Fibroblast of upper back skin (primary cell): ENCODE results near the gene ARG1.
"Not testable (repeated sequence)": the region's sequence is repeated elsewhere in the genome, so short reads cannot be mapped to it uniquely, and the experiment has no call there.

Experiments
- DNase-seq: peaks from one replicate; pipeline ENCODE4 v3.0.0-alpha.2; 2013

The ARG1 gene

GRCh38 chr6:131572686-131573415 lies at the start of gene ARG1:
Gene ARG1 (plus strand): TSS chr6:131573226. CDS start chr6:131573283, 57 bp downstream.
- DNase-seq = no peak

DNA sequence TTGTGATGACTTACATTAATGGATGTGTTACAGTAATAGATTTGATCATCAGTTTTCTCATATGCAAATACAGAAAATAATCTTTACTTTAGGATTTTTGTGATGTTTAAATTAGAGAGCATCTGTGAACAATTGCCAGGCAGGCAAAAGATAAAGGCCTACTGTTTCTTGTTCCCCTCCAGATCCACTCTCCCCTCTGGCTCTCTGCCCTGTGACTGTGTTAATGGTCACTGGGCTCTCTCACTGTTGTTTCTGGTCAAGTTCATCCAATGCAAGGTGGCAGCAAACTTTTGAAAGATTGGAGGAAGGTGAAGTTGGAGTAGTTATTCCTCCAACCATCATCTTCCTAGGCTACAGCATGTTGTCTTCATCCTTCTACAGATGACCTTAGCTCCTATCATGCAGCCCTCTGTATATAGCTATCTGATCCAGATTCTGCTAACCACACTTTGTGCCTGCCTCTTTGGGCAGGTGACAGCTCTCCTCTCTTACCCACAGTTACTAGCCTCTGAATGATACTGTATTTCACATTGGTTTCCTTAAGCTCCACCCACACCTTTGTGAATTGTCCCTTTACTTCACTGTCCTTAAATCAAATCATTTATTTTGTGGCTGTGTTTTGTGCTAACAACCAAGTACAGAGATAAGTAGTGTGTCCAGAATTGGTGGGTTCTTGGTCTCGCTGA lies 48.9 kb upstream of the ARG1 start:
- DNase-seq = no peak

GRCh38 chr6:131524695-131525336 lies 48.2 kb upstream of the ARG1 start:
- no peak for DNase-seq

- not testable (repeated sequence) for DNase-seq
Measured at GRCh38 chr6:131530936-131531335, 42.1 kb upstream of the ARG1 start.

DNA sequence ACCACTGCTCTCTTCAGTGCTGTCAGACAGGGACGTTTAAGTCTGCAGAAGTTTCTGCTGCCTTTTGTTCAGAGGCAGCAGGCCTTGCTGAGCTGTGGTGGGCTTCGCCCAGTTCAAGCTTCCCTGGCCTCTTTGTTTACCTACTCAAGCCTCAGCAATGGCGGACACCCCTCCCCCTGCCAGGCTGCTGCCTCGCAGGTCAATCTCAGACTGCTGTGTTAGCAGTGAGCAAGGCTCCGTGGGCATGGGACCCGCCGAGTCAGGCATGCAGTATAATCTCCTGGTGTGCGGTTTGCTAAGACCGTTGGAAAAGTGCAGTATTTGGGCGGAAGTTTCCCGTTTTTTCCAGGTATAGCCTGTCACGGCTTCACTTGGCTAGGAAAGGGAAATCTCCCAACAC lies 41.3 kb upstream of the ARG1 start:
- not testable (repeated sequence) for DNase-seq

- DNase-seq = no peak
Measured at GRCh38 chr6:131532580-131533039, 40.4 kb upstream of the ARG1 start.

- DNase-seq = not testable (repeated sequence)
Measured at GRCh38 chr6:131538615-131539014, 34.4 kb upstream of the ARG1 start.

DNA sequence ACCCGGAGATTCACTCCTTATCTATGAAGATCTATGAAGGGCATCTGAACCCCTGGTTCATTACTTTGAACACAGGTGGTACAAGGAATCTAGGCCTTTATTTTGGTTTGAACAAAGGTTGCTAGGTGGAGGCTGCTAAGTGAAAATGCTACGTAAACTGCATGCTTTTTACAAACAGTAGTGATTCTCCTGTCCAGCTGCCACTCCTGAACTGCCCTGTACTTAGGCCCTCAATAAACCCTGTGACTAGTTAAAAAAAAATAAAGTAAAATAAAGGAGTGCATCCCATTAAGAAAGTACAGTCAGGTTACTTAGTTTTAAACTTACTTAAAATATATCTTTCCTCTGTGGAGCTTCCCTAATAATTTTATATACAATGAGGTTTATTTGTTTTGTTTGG lies 27.7 kb upstream of the ARG1 start:
- DNase-seq = no peak

DNA sequence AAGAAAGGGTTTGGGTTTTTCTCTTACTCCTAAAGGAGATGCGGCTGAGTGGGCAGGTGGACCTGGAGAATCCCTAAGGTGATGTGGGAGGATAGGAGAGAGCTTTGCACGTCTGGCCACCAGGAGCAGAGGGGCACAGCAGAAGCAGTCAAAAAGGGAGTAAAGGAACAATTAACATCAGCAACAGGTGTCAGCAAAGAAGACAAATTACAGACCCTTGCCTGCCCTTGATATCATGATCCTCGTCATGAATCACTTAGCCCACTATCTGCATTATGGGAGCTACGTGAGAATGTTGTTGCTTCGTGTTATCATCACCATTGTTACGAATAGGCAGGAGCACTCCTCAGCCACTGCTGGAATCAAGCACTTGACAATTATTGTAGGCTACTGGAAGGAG lies 25.5 kb upstream of the ARG1 start:
- no peak for DNase-seq

- DNase-seq = no peak
Measured at GRCh38 chr6:131548441-131548840, 24.6 kb upstream of the ARG1 start.

- no peak for DNase-seq
Measured at GRCh38 chr6:131549811-131550210, 23.2 kb upstream of the ARG1 start.

DNA sequence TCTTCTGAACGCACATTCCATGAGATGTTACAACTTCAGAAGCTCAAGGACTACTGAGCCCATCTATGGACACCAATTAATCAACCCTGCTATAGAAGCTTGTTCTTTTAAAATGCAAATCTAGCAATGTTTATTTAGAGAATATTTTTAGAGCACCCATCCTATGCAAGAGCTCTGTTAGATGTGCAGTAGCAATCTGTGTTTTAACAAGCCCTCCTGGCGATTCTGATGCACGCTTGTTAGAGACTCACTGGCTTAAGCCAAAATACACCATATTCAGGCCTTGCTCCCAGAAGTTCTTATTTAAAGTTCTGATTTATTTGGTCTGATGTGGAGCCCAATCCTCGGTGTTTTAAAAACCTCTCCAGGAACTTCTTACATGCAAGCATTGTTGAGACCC lies 21.1 kb upstream of the ARG1 start:
- DNase-seq = no peak

- no peak for DNase-seq
Measured at GRCh38 chr6:131552572-131552971, 20.5 kb upstream of the ARG1 start.

GRCh38 chr6:131555992-131556391 lies 17.0 kb upstream of the ARG1 start:
- DNase-seq = no peak

GRCh38 chr6:131558922-131559321 lies 14.1 kb upstream of the ARG1 start:
- no peak for DNase-seq

DNA sequence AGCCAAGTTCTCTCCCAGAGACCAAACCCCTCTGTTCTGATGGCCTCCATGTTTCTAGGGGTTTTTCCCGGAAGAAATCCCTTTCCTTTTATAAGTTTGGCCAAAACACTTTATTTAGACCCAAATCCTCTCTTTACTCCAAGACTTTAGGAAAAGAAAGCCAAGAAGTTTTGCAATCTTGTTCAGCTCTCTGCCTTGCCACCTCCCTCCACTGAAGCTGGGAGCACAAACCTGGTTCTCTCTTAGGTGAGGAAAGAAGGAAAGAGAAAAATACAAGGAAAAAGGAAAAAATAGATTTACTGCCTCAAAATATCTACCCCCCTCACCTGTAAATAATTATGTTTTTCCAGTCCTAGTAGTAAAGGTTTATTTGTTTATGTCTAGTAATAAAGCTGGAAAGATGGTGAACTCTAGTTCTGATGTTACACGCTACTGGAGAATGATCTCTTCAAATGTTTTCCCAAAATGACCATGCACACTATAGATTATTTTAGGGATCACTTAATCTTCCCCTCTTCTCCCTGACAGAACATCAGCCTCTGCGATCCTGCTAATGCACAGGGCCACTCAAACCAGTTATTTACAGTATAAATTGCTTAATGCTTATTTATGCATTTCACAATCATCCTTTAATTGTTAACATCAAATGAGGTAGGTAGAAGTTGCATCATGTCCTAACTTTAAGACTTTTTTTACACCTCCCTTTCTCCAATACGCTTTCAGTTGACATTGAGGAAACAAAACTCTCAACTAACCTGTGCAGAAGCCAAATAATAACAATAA lies 10.9 kb upstream of the ARG1 start:
- DNase-seq = no peak

DNA sequence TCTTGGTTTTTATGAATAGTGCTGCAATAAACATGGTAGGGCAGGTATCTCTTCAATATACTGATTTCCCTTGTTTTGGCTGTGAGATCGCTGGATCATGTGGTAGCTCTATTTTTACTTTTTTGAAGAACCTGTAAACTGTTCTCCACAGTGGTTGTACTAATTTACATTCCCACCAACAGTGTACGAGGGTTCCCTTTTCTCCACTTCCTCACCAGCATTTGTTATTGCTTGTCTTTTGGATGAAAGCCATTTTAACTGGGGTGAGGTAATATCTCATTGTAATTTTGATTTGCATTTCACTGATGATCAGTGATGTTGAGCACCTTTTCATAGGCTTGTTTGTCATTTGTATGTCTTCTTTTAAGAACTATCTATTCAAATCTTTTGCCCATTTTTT lies 8.0 kb upstream of the ARG1 start:
- DNase-seq = no peak

DNA sequence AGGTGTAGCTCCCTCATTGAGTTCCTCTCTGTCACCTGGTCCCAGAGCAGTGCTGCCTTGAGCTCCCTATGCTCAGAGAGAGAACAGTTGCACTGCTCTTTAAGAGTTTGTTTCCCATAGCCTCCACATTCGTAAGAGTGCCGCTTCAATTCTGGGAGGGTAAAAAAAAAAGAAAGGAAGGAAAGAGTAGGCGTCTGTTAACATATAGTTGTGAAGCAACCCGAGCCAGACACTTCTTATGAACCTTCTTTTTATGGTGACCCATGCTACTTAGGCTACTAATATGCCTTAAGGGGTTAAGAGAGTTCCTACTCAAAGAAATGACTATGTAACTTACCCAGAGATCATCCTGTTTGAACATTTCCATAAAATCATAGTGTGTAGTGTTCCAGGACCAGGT lies 4.3 kb upstream of the ARG1 start:
- DNase-seq = no peak

GRCh38 chr6:131574133-131574532 lies 1.1 kb downstream of the ARG1 start:
- no peak for DNase-seq

DNA sequence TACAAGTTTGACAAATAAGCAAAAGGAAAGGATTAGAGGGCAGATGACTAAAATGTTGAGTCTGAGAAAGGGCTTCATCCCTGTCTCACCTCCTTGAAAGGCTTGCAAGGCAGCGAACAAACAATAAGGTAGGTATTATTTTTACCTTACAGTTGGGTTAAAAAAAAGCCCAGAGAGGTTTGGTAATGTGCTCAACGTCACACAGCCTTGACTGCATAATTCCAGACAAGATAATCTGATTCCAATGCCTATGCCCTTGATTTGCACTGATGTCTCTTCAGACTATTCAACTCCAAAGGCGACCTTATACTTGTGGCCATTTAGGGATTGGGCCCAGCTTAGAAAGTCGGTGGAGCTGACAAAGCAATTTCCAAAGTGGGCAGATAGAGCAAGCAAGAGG lies 1.7 kb downstream of the ARG1 start:
- DNase-seq = no peak

DNA sequence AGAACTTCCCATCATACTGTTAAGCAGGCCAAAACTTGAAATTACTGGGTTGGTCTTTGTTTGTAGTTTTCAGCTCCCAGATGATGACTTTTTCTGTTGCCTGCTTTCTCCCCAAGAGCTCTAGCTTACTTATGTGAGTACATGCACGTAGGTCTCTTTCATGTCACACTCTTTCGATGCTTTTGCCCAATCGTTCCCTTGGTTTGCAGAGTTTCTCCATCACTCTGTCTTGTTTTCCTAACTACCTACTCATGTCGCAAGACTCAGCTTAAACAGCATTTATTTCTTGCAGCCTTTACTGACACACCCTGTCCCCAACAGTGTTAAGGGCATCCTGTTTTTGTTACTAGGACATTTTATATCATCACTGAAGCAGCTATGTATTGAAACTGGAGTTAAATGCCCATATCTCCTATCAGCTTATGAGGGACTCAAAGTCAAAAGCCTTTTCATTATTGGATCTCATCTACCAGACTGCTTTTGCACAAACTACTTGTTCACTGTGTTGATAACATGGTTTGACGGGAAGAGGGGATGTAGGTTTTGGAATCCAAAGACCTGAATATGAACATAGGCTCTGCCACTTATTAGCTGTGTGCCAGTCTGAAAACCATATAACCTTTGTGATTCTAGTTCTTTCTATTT lies 2.9 kb downstream of the ARG1 start:
- no peak for DNase-seq

DNA sequence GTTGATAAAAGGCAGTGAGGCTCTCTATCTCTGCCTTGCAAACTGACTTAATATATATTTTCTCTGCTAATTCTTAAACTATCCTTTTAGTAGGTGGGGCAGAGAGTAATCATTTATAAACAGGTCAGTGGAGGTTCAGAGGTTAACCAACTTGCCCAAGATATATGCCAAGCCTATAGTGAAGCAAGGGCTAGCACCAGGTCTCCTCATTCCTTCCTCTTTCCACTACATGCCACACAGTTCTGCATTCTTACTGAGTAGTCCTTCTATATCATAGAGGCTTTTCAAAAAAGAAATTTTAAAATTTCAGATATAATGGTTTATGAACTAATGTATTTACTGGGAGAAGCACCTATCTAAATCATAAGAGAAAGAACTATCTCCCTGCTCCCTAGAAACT lies 8.5 kb downstream of the ARG1 start:
- DNase-seq = no peak

- DNase-seq = no peak
Measured at GRCh38 chr6:131586543-131586942, 13.5 kb downstream of the ARG1 start.
